Limb (tissue), 2 donors: ENCODE data around the gene TTC28.
"Not testable (repeated sequence)": the region's sequence is repeated elsewhere in the genome, so short reads cannot be mapped to it uniquely, and the experiment has no call there.

ENCODE experiments used
- DNase-seq, 2 donors: peaks; one replicate each; pipeline ENCODE4 v3.0.0-alpha.2; 2016; ENCODE audit errors: extremely low spot score in 2 of 2

TTC28 gene

GRCh38 chr22:28237783-28238182 lies 441.9 kb downstream of the TTC28 start:
- DNase-seq = no peak

- no peak for DNase-seq
These were observed 442.5 kb downstream of the TTC28 start for GRCh38 chr22:28237112-28237511.

- no peak for DNase-seq
These were observed 447.4 kb downstream of the TTC28 start for GRCh38 chr22:28232204-28232603.

GRCh38 chr22:28231441-28231840 lies 448.2 kb downstream of the TTC28 start:
- no peak for DNase-seq

- DNase-seq = no peak
These were observed 449.0 kb downstream of the TTC28 start for GRCh38 chr22:28230671-28231070.

GRCh38 chr22:28229566-28230485 lies 449.8 kb downstream of the TTC28 start:
- DNase-seq = no peak

GRCh38 chr22:28223826-28224225 lies 455.8 kb downstream of the TTC28 start:
- no peak for DNase-seq

GRCh38 chr22:28222976-28223745 lies 456.5 kb downstream of the TTC28 start:
- no peak for DNase-seq

- DNase-seq = no peak
These were observed 457.1 kb downstream of the TTC28 start for GRCh38 chr22:28222571-28222970.

- no peak for DNase-seq
These were observed 457.6 kb downstream of the TTC28 start for GRCh38 chr22:28222052-28222451.

- no peak for DNase-seq
These were observed 458.8 kb downstream of the TTC28 start for GRCh38 chr22:28220626-28221363.

GRCh38 chr22:28217277-28217676 lies 462.4 kb downstream of the TTC28 start:
- no peak for DNase-seq

- not testable (repeated sequence) for DNase-seq
These were observed 464.9 kb downstream of the TTC28 start for GRCh38 chr22:28214750-28215149.

- DNase-seq = not testable (repeated sequence)
These were observed 470.2 kb downstream of the TTC28 start for GRCh38 chr22:28209457-28209856.

GRCh38 chr22:28208787-28209186 lies 470.9 kb downstream of the TTC28 start:
- no peak for DNase-seq

GRCh38 chr22:28208036-28208435 lies 471.6 kb downstream of the TTC28 start:
- DNase-seq = no peak

- DNase-seq = no peak
These were observed 472.2 kb downstream of the TTC28 start for GRCh38 chr22:28207281-28208030.

- DNase-seq = no peak
These were observed 473.7 kb downstream of the TTC28 start for GRCh38 chr22:28205926-28206325.

- no peak for DNase-seq
These were observed 475.3 kb downstream of the TTC28 start for GRCh38 chr22:28204382-28204781.

- DNase-seq = no peak
These were observed 476.4 kb downstream of the TTC28 start for GRCh38 chr22:28203286-28203685.

GRCh38 chr22:28198692-28199091 lies 480.9 kb downstream of the TTC28 start:
- no peak for DNase-seq
